Left lung (tissue), 10 donors: ENCODE measurements around the gene FBXO36. TPM values are rescaled to one million over a fixed set of nuclear protein-coding genes. Genes with fewer than 3 reads are reported as not detected.
A peak's percentile ranks its signal among the peaks of the same experiment; 100 is the strongest.

Source experiments
- ATAC-seq: fragments of 200-7000 bp; cut with Tn5 transposase; one replicate; pipeline ENCODE4 v1.9.1; 2020; ENCODE audit warnings: moderate library complexity
- DNase-seq, 4 donors: peaks; one replicate each; pipeline ENCODE4 v3.0.0-alpha.2; 2013 to 2020
- H3K27ac ChIP-seq, 2 donors: fragments of 200-600 bp; sonication (generic) in 1 of 2; one replicate each; pipeline versions ENCODE4 v1.5.0 to v1.8.0; 2020 to 2021
- H3K27me3 ChIP-seq, 2 donors: fragments of 200-600 bp; sonication (generic) in 1 of 2; one replicate each; pipeline versions ENCODE4 v1.5.0 to v1.8.0; 2020 to 2021
- H3K36me3 ChIP-seq, 2 donors: fragments of 200-600 bp; sonication (generic) in 1 of 2; one replicate each; pipeline versions ENCODE4 v1.5.0 to v1.8.0; 2020 to 2021
- H3K4me1 ChIP-seq, 2 donors: fragments of 200-600 bp; one replicate each; pipeline ENCODE4 v1.8.0; 2021
- H3K4me3 ChIP-seq, 2 donors: fragments of 200-600 bp; sonication (generic) in 1 of 2; one replicate each; pipeline versions ENCODE4 v1.5.0 to v1.8.0; 2020 to 2021; ENCODE audit warnings: mild to moderate bottlenecking in 1 of 2
- H3K9me3 ChIP-seq, 2 donors: fragments of 200-600 bp; sonication (generic) in 1 of 2; one replicate each; pipeline versions ENCODE4 v1.5.0 to v1.8.0; 2020 to 2021
- CTCF ChIP-seq, 2 donors: fragments of 200-600 bp; sonication (generic) in 1 of 2; IDR thresholded peaks; one replicate each; pipeline versions ENCODE4 v1.5.0 to v1.8.0; 2021; ENCODE audit warnings: antibody characterized with exemption in 2 of 2
- intact Hi-C, 2 donors: fragments of 100-400 bp; cut with DNase I; formaldehyde crosslinking; loops; one replicate each; pipeline versions ENCODE4 v1.11.2 to v1.14.2; 2022
- polyA plus RNA-seq, 6 donors: library from polyadenylated mRNA; unstranded; fragments of 120-200 nt; gene quantifications; one replicate each; pipeline ENCODE4 v1.2.1, GENCODE V29; 2013; ENCODE audit not compliant: insufficient read length in 6 of 6
- total RNA-seq, 2 donors: library from RNA; stranded (reverse); fragmentation: NEBNext Ultra II Directional; extraction: Animal tissue kit (Norgen Biotek cat#: 25700); gene quantifications; one replicate each; pipeline ENCODE4 v1.2.1, GENCODE V29; 2021
- donor health status: DM: no; HTN: yes; CAD: no.
- donor health status: DM: no; HTN: no; CAD: no.

Gene FBXO36
- total and polyA plus RNA-seq, 8 donors = 2.0 to 5.9 (median 5.1) TPM

- ATAC-seq (peak; percentile 92), DNase-seq (peak; percentile 50 to 86 (median 74))
- no peaks in the 10 kb centered on the region for H3K36me3 ChIP-seq
- no peaks in the 10 kb centered on the region for H3K27me3 ChIP-seq
- H3K4me1 ChIP-seq = peaks cover 0 to 9% of the 10 kb centered on the region in 2 donors
- H3K27ac ChIP-seq = no peak overlapping the region
- peak; percentile 68 to 80 for TF ChIP-seq CTCF (IDR thresholded peaks at IDR 0.05)
- no peak overlapping the region for H3K4me3 ChIP-seq
- intact Hi-C loops = loop anchor here in 1 of 2 donors (5.0 kb wide), 1 partner anchor 154 kb away; no protein-coding TSS in a partner anchor
- H3K9me3 ChIP-seq = no peaks in the 10 kb centered on the region
Measured at GRCh38 chr2:230007931-230008707, 85.8 kb downstream of the FBXO36 start.

DNA sequence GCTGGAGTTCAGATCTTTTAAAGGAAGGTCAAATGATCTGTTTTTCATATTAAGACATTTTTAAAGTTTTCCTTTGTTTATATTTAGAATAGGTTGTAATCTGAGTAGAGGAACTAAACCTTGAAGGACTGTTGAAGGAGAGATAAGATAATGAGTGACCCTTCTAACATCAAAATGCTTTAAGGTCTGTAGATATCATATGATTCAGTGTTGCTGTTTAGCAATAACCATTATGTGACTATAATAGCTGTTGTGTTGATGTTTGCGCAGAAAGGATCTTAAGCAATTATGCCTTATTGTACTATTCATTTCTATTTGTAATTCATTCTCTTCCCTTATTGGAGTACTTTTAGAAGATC lies 86.4 kb downstream of the FBXO36 start:
- no peak for TF ChIP-seq CTCF (IDR thresholded peaks at IDR 0.05)
- no peaks in the 10 kb centered on the region for H3K9me3 ChIP-seq
- H3K4me1 ChIP-seq = peaks cover 0 to 9% of the 10 kb centered on the region in 2 donors
- no peaks in the 10 kb centered on the region for H3K36me3 ChIP-seq
- no peak overlapping the region for H3K27ac ChIP-seq
- ATAC-seq (no peak), DNase-seq (no peak)
- H3K27me3 ChIP-seq = no peaks in the 10 kb centered on the region
- intact Hi-C loops = loop anchor here in 1 of 2 donors (5.0 kb wide), 1 partner anchor 154 kb away; no protein-coding TSS in a partner anchor
- no peak overlapping the region for H3K4me3 ChIP-seq

GRCh38 chr2:230010501-230010900 lies 88.2 kb downstream of the FBXO36 start:
- H3K4me3 ChIP-seq = no peak overlapping the region
- intact Hi-C loops = no loop called here
- peaks cover 0 to 9% of the 10 kb centered on the region in 2 donors for H3K4me1 ChIP-seq
- no peaks in the 10 kb centered on the region for H3K27me3 ChIP-seq
- no peak for TF ChIP-seq CTCF (IDR thresholded peaks at IDR 0.05)
- no peak for DNase-seq
- no peaks in the 10 kb centered on the region for H3K36me3 ChIP-seq
- no peak overlapping the region for H3K27ac ChIP-seq
- ATAC-seq = no peak
- H3K9me3 ChIP-seq = no peaks in the 10 kb centered on the region

DNA sequence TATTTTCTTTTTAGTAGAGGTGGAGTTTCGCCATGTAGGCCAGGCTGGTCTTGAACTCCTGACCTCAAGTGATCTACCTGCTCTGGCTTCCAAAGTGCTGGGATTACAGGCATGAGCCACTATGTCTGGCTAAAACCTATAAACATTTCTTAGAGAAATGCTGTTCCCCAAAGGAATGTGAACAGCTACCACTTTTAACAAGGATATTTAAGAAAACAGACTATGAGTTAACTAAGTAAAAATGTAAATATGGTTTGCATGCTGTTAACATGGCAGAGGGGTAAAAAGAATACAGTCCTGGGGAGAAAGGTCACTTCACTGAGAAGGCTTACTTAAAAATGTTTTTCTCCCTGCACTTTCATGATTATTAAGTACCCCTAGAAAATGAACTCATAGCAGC lies 89.3 kb downstream of the FBXO36 start:
- Histone ChIP-seq H3K9me3 (no peaks in the 10 kb centered on the region), H3K4me1 (peaks cover 0 to 9% of the 10 kb centered on the region in 2 donors), H3K27ac (no peak overlapping the region), H3K27me3 (no peaks in the 10 kb centered on the region), H3K36me3 (no peaks in the 10 kb centered on the region), H3K4me3 (no peak overlapping the region)
- ATAC-seq = no peak
- intact Hi-C loops = no loop called here
- no peak for DNase-seq
- TF ChIP-seq CTCF (IDR thresholded peaks at IDR 0.05) = no peak

- intact Hi-C loops = no loop called here
- no peak overlapping the region for H3K4me3 ChIP-seq
- H3K4me1 ChIP-seq = peaks cover 0 to 9% of the 10 kb centered on the region in 2 donors
- no peak for ATAC-seq
- no peak overlapping the region for H3K27ac ChIP-seq
- TF ChIP-seq CTCF (IDR thresholded peaks at IDR 0.05) = no peak
- no peaks in the 10 kb centered on the region for H3K36me3 ChIP-seq
- peak in 1 of 4 donors; percentile 32 for DNase-seq
- H3K9me3 ChIP-seq = no peaks in the 10 kb centered on the region
- H3K27me3 ChIP-seq = no peaks in the 10 kb centered on the region
Measured at GRCh38 chr2:230012267-230012884, 90.1 kb downstream of the FBXO36 start.
